ENCODE data around the gene METTL6.
"Not testable (repeated sequence)": the region's sequence is repeated elsewhere in the genome, so short reads cannot be mapped to it uniquely, and the experiment has no call there.

The METTL6 gene

DNA sequence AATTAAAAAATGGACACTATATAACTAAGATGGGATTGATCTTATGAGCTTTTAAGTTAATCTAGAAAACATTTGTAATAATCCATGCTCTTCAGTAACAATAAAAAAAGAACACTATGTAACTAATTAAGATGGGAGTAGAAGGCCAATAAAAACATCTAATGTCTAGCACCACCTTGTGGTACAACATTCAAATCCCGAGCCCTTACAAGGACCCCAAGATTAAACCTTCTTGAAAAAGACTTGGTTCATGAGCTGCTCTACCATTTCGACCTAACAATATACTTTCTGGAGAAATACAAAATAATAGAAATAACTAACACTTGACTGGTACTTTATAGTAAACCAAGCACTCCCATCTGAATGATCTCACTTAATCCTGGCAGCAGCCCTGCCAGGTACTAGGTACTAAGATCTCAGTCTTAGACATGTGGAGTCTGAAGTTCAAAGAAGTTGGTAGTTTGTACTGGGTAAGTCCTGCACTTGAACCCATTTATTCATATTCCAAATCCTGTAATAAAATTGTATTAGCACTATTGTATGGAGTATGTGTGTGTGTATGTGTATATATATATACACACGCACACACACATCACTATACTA, 21.8 kb downstream of the METTL6 start:
- no peak overlapping the region for H3K4me3 ChIP-seq (replicated peaks; ENCODE audit: low read depth, low read length)
- TF ChIP-seq, protein P1, sequence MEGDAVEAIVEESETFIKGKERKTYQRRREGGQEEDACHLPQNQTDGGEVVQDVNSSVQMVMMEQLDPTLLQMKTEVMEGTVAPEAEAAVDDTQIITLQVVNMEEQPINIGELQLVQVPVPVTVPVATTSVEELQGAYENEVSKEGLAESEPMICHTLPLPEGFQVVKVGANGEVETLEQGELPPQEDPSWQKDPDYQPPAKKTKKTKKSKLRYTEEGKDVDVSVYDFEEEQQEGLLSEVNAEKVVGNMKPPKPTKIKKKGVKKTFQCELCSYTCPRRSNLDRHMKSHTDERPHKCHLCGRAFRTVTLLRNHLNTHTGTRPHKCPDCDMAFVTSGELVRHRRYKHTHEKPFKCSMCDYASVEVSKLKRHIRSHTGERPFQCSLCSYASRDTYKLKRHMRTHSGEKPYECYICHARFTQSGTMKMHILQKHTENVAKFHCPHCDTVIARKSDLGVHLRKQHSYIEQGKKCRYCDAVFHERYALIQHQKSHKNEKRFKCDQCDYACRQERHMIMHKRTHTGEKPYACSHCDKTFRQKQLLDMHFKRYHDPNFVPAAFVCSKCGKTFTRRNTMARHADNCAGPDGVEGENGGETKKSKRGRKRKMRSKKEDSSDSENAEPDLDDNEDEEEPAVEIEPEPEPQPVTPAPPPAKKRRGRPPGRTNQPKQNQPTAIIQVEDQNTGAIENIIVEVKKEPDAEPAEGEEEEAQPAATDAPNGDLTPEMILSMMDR (IDR thresholded peaks at IDR 0.05; ENCODE audit: low read length, missing control alignments) = peak; percentile 68
- DNase-seq (ENCODE audit: low read depth) = peak; percentile 80

DNA sequence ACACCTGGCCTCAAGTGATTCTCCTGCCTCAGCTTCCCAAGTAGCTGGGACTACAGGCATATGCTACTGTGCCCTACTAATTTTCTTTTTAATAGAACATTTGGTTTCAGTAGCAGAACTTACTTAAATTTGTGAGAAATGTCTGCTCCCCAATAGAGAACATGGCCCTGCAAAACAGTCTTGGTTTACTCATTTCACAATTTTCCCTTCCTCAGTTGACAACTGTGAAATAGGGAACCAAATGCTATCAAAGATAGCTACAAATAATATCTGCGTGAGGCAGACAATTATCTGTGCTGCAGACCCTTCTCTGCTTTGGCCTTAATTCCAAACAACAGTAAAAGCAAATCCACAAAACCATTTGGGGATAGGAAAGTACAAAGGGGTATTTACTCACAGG, 22.6 kb downstream of the METTL6 start:
- H3K4me3 ChIP-seq (replicated peaks; ENCODE audit: low read depth, low read length) = no peak overlapping the region
- TF ChIP-seq, protein P1 (IDR thresholded peaks at IDR 0.05; ENCODE audit: low read length, missing control alignments) = no peak
- DNase-seq (ENCODE audit: low read depth) = no peak

DNA sequence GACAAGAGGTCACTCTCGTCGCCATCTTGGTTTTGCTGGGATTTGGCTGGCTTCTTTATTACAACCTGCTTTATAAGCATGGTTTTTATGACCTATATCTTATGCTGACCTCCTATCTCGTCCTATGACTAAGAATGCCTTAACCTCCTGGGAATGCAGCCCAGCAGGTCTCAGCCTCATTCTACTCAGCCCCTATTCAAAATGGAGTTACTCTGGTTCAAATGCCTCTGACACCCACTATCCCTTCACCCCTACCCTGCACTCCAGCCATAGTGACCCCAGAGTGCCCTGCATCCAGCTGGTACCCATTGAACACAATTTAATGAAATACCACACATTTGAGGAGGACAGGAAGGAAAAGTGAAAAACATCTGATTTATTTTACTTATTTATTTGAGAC, 23.4 kb downstream of the METTL6 start:
- H3K4me3 ChIP-seq (replicated peaks; ENCODE audit: low read depth, low read length) = no peak overlapping the region
- DNase-seq (ENCODE audit: low read depth) = no peak
- TF ChIP-seq, protein P1 (IDR thresholded peaks at IDR 0.05; ENCODE audit: low read length, missing control alignments) = no peak

DNA sequence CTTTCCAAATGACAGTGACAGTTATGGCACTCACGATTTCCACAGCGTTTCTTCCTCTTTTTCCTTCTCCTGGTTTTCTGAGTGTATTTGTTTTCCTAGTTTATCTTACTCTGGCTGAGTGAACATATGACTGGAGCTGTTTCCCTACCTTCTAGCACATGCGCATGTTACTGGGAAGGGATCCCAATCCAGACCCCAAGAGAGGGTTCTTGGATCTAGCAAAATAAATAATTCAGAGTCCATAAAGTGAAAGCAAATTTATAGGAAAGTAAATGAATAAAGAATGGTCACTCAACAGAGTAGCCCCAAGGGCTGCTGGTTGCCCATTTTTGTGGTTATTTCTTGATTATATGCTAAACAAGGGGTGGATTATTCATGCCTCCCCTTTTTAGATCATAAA, 23.8 kb downstream of the METTL6 start:
- H3K4me3 ChIP-seq (replicated peaks; ENCODE audit: low read depth, low read length) = no peak overlapping the region
- DNase-seq (ENCODE audit: low read depth) = no peak
- TF ChIP-seq, protein P1 (IDR thresholded peaks at IDR 0.05; ENCODE audit: low read length, missing control alignments) = no peak

DNA sequence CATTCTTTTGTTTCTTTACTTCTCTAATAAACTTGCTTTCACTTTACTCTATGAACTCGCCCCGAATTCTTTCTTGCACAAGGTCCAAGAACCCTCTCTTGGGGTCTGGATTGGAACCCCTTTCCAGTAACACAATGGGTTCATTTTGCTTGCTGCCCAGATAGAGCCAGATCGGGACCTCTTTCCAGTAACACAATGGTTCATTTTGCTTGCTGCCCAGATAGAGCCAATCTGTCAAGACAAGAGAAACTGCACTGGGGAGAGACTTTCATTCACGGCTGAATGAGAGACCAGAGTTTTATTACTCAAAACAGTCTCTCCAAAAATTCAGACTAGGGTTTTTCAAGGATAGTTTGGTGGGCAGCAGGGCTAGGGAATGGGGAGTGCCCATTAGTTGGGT, 25.4 kb downstream of the METTL6 start:
- DNase-seq (ENCODE audit: low read depth) = no peak
- TF ChIP-seq, protein P1 (IDR thresholded peaks at IDR 0.05; ENCODE audit: low read length, missing control alignments) = no peak
- H3K4me3 ChIP-seq (replicated peaks; ENCODE audit: low read depth, low read length) = no peak overlapping the region

DNA sequence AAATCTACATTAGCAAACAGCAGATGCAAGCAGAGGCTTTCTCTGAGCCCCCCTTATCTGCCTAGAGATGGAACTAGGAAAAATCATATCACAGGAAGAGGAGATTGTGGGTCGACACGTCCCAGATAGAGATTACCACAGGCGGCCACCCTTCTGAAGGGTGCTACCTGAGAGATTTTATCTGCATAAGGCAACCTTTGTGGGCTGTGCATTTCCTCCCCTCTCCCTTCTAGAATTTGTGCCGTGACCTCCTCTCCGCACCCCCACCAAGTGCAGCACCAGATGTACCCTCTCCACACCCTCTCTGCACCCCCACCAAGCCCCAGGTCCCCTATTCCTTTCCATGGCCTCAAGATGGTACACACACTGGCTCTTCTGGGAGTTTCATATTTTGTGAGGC, 27.4 kb downstream of the METTL6 start:
- DNase-seq (ENCODE audit: low read depth) = no peak
- H3K4me3 ChIP-seq (replicated peaks; ENCODE audit: low read depth, low read length) = no peak overlapping the region
- TF ChIP-seq, protein P1 (IDR thresholded peaks at IDR 0.05; ENCODE audit: low read length, missing control alignments) = no peak

DNA sequence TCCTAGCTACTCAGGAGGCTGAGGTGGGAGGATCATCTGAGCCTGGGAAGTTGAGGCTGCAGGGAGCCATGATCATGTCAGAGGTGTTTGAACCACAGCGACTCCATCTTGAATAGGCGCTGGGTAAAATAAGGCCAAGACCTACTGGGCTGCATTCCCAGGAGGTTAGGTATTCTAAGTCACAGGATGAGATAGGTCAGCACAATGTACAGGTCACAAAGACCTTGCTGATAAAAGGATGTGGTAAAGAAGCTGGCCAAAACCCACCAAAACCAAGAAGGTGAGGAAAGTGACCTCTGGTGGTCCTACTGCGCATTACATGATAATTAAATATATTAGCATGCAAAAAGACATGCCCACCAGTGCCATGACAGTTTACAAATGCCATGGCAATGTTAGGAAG, 28.6 kb downstream of the METTL6 start:
- DNase-seq (ENCODE audit: low read depth) = peak; percentile 40
- TF ChIP-seq, protein P1 (IDR thresholded peaks at IDR 0.05; ENCODE audit: low read length, missing control alignments) = peak; percentile 35
- not testable (repeated sequence) for H3K4me3 ChIP-seq (replicated peaks; ENCODE audit: low read depth, low read length)

DNA sequence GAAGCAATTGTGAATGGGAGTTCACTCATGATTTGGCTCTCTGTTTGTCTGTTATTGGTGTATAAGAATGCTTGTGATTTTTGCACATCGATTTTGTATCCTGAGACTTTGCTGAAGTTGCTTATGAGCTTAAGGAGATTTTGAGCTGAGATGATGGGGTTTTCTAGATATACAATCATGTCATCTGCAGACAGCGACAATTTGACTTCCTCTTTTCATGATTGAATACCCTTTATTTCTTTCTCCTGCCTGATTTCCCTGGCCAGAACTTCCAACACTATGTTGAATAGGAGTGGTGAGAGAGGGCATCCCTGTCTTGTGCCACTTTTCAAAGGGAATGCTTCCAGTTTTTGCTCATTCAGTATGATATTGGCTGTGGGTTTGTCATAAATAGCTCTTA, 34.1 kb downstream of the METTL6 start:
- not testable (repeated sequence) for DNase-seq (ENCODE audit: low read depth); H3K4me3 ChIP-seq (replicated peaks; ENCODE audit: low read depth, low read length)
